Stimulated activated naive CD4-positive, alpha-beta T cell treated with Interleukin-2 at 50 U/mL for 16 hours (primary cell): ENCODE data around the gene GRIN2D.
A peak's percentile ranks its signal among the peaks of the same experiment; 100 is the strongest.

Experiments used
- DNase-seq: peaks from one replicate; lab custom pipeline; 2025; lab: John Stamatoyannopoulos, UW

Gene GRIN2D

GRCh38 chr19:48398102-48398374 lies 4.6 kb downstream of the GRIN2D start:
- no peak for DNase-seq

GRCh38 chr19:48398375-48399235 lies 5.1 kb downstream of the GRIN2D start:
- peak; percentile 75 for DNase-seq

- peak; percentile 17 for DNase-seq
Measured at GRCh38 chr19:48400018-48400742, 6.7 kb downstream of the GRIN2D start.

- no peak for DNase-seq
Measured at GRCh38 chr19:48401287-48401686, 7.8 kb downstream of the GRIN2D start.

GRCh38 chr19:48403606-48404005 lies 10.1 kb downstream of the GRIN2D start:
- peak; percentile 21 for DNase-seq

GRCh38 chr19:48405010-48405659 lies 11.7 kb downstream of the GRIN2D start:
- DNase-seq, result no peak

GRCh38 chr19:48405850-48406249 lies 12.4 kb downstream of the GRIN2D start:
- no peak for DNase-seq

- DNase-seq, result no peak
Measured at GRCh38 chr19:48413879-48414587, 20.6 kb downstream of the GRIN2D start.

- DNase-seq, result peak; percentile 66
Measured at GRCh38 chr19:48415395-48415794, 21.9 kb downstream of the GRIN2D start.

GRCh38 chr19:48415806-48416221 lies 22.3 kb downstream of the GRIN2D start:
- DNase-seq, result no peak

GRCh38 chr19:48417421-48417820 lies 24.0 kb downstream of the GRIN2D start:
- DNase-seq, result no peak

GRCh38 chr19:48418317-48419064 lies 25.0 kb downstream of the GRIN2D start:
- DNase-seq, result no peak

GRCh38 chr19:48419158-48419920 lies 25.9 kb downstream of the GRIN2D start:
- DNase-seq, result peak; percentile 70

- no peak for DNase-seq
Measured at GRCh38 chr19:48421548-48421947, 28.1 kb downstream of the GRIN2D start.

- no peak for DNase-seq
Measured at GRCh38 chr19:48424694-48425219, 31.3 kb downstream of the GRIN2D start.

GRCh38 chr19:48428670-48429069 lies 35.2 kb downstream of the GRIN2D start:
- DNase-seq, result no peak

- DNase-seq, result no peak
Measured at GRCh38 chr19:48433337-48433736, 39.9 kb downstream of the GRIN2D start.

GRCh38 chr19:48436586-48436985 lies 43.1 kb downstream of the GRIN2D start:
- no peak for DNase-seq

- no peak for DNase-seq
Measured at GRCh38 chr19:48441360-48442050, 48.0 kb downstream of the GRIN2D start.
